PFSK-1 (cell line): ENCODE data around the gene DPM1.

Source experiments
- FOXP2 ChIP-seq: optimal IDR thresholded peaks from 2 replicates; pipeline ENCODE3; 2011; ENCODE audit warnings: borderline replicate concordance, control low read depth, inconsistent platforms; ENCODE audit not compliant: insufficient read depth; ENCODE audit errors: extremely low read length, extremely low read depth
- POLR2AphosphoS5 ChIP-seq: IDR thresholded peaks from 2 replicates; pipeline ENCODE4 v1.6.1; 2012; ENCODE audit warnings: low read depth, mild to moderate bottlenecking, control low read depth, low read length, moderate library complexity
- SIN3A ChIP-seq: IDR thresholded peaks from 2 replicates; pipeline ENCODE4 v1.6.1; 2012; ENCODE audit warnings: mild to moderate bottlenecking, low read length, moderate library complexity, borderline replicate concordance; ENCODE audit not compliant: insufficient read depth
- TAF1 ChIP-seq: IDR thresholded peaks from 2 replicates; pipeline ENCODE4 v1.6.1; 2012; ENCODE audit warnings: low read length, control low read depth, borderline replicate concordance; ENCODE audit not compliant: insufficient read depth
- TF ChIP-seq, protein P1 (sequence below), 2 experiments: IDR thresholded peaks; 2 replicates each; pipeline versions ENCODE4 v1.6.1 to v1.8.0; 2011 to 2012; ENCODE audit warnings: low read depth in 2 of 2, low read length in 2 of 2, control low read depth in 1 of 2, inconsistent platforms in 1 of 2, mild to moderate bottlenecking in 1 of 2, moderate library complexity in 1 of 2; ENCODE audit not compliant: insufficient read depth in 1 of 2

DPM1 gene

DNA sequence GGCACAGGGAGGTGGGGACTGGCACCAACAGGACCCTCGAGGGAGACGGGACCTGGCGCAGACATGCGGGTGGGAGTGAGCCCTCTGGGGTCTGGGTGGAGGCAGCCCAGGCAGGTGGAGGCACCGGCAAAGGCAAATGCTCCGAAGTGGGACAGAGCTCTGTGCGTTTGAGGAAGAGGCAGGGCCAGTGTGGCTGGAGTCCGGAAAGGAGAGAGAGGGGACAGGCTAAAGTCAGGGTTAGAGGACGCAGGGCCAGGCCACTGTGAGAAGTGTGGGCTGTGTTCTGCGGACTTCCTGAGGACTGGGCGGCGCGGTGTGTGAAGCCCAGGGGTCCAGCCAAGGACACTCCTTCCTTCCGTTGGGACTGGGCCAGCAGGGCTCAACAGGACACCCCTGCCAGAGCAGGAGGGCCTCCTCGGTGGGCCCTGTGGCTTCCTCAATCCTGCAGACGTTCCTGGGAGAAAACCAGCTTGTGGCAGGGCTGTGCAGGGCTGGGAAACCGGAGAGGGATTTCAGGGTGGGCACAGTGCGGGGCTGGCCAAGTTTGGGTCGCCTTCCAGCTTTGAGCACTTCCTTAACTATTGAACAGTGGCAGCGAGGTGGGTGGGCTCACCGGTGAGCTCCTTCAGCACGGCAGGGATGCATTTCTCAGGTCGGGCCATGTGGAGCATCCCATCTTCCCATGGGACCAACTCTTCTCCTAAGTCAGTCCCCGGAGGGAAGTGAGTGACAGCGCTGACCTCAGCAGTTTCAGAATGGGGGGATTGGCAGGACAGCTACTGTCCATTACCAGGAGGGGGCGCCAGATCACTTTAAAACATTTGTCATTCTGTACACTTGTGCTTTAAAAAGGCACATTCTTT, 22.8 kb upstream of the DPM1 start:
- TF ChIP-seq POLR2AphosphoS5 (no peak), TAF1 (no peak), SIN3A (no peak)
- TF ChIP-seq, protein P1, sequence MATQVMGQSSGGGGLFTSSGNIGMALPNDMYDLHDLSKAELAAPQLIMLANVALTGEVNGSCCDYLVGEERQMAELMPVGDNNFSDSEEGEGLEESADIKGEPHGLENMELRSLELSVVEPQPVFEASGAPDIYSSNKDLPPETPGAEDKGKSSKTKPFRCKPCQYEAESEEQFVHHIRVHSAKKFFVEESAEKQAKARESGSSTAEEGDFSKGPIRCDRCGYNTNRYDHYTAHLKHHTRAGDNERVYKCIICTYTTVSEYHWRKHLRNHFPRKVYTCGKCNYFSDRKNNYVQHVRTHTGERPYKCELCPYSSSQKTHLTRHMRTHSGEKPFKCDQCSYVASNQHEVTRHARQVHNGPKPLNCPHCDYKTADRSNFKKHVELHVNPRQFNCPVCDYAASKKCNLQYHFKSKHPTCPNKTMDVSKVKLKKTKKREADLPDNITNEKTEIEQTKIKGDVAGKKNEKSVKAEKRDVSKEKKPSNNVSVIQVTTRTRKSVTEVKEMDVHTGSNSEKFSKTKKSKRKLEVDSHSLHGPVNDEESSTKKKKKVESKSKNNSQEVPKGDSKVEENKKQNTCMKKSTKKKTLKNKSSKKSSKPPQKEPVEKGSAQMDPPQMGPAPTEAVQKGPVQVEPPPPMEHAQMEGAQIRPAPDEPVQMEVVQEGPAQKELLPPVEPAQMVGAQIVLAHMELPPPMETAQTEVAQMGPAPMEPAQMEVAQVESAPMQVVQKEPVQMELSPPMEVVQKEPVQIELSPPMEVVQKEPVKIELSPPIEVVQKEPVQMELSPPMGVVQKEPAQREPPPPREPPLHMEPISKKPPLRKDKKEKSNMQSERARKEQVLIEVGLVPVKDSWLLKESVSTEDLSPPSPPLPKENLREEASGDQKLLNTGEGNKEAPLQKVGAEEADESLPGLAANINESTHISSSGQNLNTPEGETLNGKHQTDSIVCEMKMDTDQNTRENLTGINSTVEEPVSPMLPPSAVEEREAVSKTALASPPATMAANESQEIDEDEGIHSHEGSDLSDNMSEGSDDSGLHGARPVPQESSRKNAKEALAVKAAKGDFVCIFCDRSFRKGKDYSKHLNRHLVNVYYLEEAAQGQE (IDR thresholded peaks at IDR 0.05; ENCODE audit: insufficient read depth in 1 of 2, low read depth in 2 of 2, low read length in 2 of 2), result no peak

DNA sequence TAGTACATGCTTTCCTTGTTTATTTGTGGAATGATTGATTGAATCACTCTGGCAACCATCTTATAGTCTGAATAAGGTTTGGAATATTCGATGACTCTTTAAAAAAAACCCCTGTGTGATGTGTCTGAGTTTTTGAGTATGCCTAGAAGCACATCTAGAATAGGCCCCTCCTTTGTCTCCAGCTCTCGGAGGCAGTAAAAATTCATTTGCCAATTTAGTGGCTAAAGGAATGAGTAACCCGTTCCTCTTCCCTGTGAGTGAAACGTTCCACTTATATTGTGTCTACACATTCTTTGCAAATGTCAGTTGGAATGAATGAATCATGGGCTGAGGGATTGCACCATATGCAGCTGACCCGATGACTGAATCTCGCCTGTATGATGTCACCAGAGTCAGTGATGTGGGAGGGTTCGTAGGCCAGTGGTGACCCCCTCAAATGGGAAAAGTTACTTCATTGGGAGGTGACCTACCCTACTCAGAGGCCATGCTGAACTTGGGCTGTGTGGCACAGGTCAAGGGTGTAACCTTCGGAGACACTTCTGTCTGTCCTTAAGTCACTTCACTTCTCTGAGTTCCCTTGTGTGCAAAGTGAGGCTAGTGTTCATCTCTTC, 21.8 kb upstream of the DPM1 start:
- no peak for TF ChIP-seq FOXP2
- no peak for TF ChIP-seq SIN3A
- TF ChIP-seq POLR2AphosphoS5, result no peak
- TF ChIP-seq, protein P1 (IDR thresholded peaks at IDR 0.05; ENCODE audit: insufficient read depth in 1 of 2, low read depth in 2 of 2, low read length in 2 of 2), result no peak
- no peak for TF ChIP-seq TAF1

DNA sequence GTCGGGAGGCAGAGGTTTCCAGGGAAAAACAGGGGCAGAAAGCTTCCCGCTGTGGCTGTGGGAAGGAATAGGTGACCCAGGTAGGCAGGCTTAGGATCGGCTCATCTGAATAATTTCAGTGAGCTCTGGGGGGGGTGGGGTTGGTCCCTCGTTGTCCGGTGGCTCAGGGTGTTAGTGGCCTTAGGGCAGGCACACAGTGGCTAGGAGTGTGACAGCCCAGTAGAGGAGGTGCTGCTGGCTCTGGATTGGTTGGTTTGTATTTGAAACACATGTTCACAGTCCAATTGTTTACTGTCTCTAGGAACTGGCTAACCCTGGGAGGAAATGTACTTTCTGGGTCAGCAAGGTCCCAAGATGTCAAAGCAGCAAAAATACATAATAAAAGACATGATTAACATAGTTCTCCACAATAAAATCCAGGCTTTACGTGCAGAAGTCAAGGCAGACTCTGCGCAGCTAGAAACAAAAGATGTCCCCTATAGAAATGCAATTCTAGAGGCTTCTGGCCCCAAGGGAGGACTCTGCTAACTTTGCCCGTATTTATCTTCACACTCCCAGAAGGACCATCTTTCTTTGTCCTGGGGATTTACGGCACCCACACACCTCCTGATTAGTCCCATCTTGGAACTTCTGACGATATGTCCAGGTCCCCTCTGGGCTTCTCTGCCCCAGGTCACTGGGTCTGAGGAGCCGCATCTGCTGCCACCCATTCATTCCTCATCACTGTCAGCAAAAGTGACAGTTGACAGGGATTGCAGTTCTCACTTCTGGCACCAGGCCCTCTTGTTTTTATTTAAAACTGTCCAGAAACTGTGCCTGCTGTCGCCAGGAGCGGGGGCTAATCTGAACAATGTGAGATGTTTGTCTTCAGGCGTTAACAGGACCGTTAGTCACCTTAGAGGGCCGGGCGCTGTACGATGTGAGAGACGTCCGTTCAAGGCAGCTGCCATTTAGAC, 19.0 kb upstream of the DPM1 start:
- TF ChIP-seq SIN3A (no peak), FOXP2 (no peak), POLR2AphosphoS5 (no peak), TAF1 (no peak)
- TF ChIP-seq, protein P1 (IDR thresholded peaks at IDR 0.05; ENCODE audit: insufficient read depth in 1 of 2, low read depth in 2 of 2, low read length in 2 of 2), result no peak

DNA sequence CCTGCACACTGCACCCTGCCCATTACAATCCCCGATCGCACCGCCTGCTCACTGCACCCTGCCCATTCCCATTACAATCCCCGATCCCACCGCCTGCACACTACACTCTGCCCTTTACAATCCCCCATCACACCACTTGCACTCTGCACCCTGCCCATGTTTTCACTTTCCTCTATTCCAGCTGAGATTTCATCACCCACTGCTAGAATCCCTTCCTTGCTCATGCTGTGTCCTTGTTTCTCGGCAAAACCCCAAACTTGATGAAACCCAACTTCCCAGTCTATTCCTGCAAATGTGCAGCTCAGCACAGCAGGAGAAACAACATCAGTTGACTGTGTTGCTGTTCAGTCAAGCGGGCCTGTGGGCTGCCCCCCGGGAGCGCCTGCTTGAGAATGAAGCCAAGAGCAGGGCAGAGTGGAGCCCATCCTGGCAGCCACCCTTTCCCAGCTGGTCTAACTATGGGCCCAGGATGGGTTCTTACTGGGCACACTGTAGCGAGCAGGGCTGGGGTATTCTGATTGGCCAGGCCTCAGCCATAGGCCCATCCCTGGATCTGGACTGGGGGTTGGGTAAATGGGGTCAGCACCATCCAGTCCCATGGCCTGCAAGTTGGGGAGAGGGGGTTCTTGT, 17.5 kb upstream of the DPM1 start:
- no peak for TF ChIP-seq TAF1
- TF ChIP-seq FOXP2, result no peak
- TF ChIP-seq POLR2AphosphoS5, result no peak
- no peak for TF ChIP-seq SIN3A
- TF ChIP-seq, protein P1 (IDR thresholded peaks at IDR 0.05; ENCODE audit: insufficient read depth in 1 of 2, low read depth in 2 of 2, low read length in 2 of 2), result no peak
